Measurements from ENCODE around the gene UVSSA. TPM values are rescaled to one million over a fixed set of nuclear protein-coding genes. Genes with fewer than 3 reads are reported as not detected.

UVSSA gene, protein sequence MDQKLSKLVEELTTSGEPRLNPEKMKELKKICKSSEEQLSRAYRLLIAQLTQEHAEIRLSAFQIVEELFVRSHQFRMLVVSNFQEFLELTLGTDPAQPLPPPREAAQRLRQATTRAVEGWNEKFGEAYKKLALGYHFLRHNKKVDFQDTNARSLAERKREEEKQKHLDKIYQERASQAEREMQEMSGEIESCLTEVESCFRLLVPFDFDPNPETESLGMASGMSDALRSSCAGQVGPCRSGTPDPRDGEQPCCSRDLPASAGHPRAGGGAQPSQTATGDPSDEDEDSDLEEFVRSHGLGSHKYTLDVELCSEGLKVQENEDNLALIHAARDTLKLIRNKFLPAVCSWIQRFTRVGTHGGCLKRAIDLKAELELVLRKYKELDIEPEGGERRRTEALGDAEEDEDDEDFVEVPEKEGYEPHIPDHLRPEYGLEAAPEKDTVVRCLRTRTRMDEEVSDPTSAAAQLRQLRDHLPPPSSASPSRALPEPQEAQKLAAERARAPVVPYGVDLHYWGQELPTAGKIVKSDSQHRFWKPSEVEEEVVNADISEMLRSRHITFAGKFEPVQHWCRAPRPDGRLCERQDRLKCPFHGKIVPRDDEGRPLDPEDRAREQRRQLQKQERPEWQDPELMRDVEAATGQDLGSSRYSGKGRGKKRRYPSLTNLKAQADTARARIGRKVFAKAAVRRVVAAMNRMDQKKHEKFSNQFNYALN
- 1.7 and 3.6 TPM in 2 replicates for total RNA-seq

DNA sequence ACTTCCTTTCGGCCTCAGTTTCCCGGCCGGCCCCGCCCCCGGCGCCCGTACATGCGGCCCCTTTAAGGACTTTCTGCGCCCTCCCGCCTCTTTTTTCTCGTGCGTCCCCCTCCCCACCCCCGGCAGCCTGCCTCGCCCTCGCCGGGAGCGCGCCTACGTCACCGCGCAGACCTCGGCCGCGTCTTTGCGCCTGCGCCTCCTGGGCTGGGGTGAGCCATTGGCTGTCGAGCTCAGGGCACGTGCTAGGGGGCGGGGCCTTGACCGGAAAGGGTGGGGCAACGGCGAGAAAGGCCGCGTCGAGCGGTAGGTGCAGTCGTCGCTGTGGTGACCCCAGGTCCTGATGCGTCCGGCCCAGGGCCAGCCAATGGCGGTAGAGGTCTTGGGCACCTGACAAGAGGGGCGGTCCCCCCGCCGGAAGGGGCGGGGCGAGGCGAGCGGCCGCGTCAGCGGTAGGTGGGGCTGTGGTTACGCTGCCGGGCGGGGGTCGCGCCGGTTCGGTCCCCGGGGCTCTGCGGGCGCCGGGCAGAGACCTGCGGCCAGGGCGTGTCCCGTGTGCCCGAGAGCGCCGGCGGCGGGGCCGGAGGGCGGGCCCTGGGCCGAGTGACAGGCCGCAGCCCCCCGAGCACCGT is at the start of gene UVSSA:
Gene UVSSA, plus strand, starts transcription at position 428 of the 629 bp plus-strand sequence. CDS start 884 bp downstream, outside the sequence.
- DNase-seq (ENCODE audit: low read depth in 2 of 2) = peak; percentile 100

DNA sequence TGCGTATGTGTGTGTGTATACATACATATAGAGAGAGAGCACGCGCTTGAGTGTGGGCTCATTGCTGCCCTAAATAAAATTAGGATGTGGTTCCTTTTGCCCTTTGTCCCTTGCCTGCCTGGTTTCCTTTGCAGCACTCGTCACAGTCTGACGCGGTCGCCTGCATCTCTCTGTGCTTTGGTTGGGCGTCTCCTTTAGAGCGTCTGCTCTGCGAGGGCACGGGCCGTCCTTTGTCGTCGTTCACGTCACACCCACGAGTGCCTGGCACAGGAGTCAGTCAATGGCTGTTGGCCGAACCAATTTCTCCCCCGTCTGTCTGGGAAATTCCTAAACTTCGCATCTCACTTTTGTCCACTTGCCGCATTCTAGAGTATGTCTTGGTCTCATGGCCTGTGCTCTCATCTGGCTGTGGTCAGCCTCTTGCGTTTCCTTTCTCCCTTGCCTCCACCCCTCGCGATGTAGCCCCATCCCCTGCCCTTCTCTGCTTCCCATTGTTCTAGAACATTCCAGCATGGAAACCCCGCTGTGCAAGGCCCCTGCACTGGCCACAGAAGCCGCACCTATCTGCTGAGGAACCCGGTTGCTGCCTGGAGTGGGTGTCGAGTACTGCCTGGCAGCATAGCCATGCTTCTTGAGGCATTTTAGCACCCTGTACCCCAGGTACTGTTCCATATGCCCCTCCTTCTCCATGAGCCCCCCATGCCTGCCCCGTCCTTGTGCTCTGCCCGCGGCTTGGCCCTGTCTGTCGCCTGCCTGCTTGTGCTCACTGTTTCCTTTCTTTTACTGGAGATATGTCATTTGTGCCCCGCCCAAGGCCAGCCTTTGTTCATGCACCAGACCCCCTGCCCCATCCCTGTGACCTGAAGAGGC is 49.3 kb upstream of the UVSSA start:
- no peak for DNase-seq (ENCODE audit: low read depth in 2 of 2)

DNA sequence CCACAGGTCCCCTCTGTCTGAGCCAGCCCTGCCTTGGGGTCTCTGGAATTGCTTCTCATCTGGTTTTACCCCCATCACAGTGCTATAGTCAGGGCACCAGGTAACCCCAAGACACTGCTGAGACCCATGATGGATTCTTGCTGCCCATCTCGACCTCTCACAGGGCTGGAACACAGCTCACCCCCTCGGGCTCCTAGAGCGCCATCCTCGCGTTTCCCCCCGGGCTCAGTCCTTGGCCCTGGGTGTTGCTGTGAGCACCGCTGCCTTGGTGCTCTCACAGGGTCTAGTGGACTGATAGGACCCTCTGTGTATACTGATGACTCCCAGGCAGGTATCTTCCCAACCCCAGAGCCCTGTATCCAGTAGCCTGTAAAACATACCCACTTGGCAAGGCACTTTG is 48.5 kb upstream of the UVSSA start:
- no peak for DNase-seq (ENCODE audit: low read depth in 2 of 2)

DNA sequence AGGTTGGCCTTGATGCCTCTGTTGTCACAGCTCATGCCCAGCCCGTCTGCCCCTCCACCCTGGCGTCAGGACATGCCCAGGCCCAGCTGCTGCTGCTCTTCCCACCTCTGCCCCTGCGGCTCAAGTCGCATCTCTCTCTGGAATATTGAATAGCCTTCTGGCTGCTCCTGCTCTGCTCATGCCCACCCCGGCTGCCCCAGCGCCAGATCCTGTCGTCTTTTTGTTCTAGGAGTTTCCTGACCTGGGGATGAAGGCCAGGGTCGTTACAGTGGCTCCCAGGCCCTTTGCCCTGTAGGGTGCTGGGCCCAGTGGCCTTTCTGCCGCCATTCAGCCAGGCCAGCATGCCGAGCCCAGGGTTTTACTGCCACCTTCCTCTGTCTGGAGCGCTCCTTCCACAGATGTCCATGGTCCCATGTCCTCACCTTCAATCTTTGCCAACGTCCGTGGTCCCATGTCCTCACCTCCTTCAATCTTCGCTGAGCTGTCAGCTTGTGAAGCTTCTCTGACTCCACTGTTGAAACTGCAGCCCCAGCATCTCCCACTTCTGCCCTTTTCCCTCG is 47.6 kb upstream of the UVSSA start:
- no peak for DNase-seq (ENCODE audit: low read depth in 2 of 2)

DNA sequence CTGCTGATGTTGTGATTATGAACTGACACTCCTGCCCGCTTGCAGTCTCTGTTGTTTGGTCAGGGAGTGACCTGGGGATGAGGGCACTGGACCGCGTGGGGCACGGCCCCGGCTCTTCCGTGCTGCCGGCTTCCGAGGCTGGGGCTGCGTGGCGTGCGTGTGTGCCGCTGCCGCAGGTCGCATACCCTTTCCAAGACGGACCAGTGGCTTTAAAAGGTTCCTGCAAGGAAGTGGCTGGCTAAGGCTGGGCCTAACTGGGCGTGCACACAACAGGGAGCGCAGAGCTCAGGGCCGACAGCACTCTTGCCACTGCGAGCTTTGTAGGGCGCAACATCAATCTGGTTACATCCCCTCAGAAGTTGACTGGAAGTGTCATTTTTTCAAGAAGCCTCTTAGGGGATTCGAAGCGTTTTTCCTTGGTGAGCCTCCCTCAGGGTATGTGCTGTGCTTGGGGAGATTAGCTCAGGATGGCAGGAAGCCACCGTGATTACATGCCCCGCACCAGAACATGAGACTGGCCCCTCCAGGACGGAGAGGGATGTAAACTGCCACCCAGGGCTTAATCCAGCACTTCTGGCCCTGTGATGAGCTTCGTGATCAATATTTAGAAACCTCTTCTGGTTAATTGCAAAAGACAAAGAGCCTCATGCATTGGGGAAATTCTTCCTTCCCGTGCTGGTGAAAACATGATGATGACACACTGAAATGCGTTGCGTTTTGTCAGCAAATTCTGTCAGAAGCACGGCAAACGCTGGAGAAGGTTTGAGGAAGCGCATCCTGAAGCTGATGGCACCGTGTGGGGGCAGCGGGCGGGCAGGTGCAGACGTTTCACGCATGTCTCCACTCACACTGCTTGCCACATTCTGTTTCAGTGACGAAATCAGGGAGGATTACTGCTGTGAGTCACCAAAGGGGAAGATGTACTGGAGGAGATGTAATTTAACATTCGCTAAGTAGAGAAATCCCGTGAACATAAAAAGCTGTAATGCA is 46.2 kb upstream of the UVSSA start:
- no peak for DNase-seq (ENCODE audit: low read depth in 2 of 2)

DNA sequence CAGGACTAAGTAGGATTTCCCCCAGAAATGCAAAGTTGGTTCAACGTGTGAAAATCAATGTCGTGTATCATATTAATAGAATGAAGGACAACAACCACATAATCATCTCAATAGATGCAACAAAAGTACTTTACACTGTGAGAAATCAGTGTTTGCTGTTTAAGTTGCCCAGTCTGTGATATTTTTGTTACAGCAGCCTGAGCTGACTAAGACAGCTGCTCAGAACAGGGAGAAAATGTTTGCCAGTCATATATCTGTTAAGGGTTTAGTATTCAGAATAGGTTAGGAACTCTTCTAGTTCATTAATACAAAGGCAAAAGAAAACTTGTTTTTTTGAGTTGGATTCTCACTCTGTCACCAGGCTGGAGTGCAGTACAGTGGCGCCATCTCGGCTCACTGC is 44.8 kb upstream of the UVSSA start:
- no peak for DNase-seq (ENCODE audit: low read depth in 2 of 2)

DNA sequence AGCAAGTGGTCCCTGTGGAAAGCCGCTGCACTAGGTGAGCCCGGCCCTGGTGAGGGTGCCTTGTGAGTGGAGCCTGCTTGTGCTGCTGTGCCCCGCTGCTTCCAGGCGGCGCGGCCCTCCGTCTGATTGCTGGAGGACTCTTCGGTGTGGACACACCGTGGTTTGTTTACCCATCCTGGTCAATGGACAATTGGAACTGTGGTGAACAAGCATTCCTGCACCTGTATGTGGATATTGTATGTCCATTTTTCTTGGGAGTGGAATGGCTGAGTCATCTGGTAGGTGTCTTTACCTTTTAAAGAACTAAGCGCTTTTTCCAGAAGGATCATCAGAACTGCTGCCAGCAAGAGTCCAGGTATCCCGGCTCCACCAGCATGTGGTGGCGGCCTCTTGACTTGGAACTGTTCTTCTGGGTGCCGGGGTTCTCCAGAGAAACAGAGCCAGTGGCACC is 41.7 kb upstream of the UVSSA start:
- no peak for DNase-seq (ENCODE audit: low read depth in 2 of 2)

DNA sequence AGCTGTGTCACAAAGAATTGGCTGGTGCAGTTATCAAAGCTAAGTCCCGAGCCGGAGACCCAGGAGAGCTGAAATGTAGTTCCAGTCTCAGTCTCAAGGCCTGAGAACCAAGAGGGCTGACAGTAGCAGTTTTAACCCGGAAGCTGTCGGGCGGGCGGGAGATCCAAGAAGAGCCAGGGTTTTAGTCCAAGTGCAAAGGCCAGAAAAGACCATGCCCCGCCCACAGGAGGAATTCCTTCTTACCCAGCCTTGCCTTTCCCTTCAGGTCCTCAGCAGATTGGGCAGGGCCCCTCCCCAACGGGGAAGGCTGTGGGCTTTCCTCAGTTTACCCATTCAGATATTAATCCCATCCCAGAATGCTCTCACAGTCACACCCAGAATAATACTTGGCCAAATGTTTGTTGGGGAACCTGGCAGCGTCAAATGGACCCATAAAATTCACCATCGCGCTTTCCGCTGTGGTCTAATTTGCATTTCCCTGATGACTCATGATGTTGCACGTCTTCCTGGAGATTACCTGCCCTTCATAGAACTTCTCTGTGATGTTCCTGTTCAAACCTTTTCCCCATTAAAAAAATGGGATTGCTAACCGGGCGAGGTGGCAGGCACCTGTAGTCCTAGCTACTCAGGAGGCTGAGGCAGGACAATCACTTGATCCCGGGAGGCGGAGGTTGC is 41.1 kb upstream of the UVSSA start:
- DNase-seq (ENCODE audit: low read depth in 2 of 2) = no peak

DNA sequence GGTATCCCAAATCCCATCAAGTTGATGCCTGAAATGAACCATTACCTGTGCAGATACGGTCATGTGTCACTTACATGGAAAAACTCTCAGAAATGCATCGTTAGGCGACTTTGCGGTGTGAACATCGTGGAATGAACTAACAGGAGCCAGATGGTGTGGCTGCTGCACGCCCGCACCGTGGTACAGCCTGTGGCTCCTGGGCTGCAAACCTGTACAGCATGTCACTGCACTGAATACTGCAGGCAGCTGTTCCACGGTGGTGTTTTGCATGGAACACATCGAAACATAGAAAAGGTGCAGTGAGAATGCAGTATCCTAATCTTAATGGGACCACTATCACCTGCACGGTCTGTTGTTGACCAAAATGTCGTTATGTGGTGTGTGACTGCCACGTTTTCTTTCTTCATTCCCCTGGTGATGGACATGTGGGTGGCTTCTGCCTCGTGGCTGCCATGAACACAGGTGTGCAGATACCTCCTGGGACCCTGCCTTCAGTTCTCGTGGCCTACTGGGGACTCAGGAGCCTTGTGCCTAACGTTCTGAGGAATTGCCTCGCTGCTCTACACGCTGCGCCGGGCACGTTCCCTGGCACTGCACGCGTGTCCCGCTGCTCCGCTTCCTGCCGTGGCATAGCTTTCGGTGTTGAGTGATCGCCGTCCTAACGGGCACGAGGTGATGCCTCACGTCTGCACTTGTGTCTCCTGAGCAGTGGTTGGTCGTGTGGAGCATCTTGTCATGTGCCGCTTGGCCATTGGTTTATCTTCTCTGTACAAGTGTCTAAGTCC is 38.9 kb upstream of the UVSSA start:
- no peak for DNase-seq (ENCODE audit: low read depth in 2 of 2)

DNA sequence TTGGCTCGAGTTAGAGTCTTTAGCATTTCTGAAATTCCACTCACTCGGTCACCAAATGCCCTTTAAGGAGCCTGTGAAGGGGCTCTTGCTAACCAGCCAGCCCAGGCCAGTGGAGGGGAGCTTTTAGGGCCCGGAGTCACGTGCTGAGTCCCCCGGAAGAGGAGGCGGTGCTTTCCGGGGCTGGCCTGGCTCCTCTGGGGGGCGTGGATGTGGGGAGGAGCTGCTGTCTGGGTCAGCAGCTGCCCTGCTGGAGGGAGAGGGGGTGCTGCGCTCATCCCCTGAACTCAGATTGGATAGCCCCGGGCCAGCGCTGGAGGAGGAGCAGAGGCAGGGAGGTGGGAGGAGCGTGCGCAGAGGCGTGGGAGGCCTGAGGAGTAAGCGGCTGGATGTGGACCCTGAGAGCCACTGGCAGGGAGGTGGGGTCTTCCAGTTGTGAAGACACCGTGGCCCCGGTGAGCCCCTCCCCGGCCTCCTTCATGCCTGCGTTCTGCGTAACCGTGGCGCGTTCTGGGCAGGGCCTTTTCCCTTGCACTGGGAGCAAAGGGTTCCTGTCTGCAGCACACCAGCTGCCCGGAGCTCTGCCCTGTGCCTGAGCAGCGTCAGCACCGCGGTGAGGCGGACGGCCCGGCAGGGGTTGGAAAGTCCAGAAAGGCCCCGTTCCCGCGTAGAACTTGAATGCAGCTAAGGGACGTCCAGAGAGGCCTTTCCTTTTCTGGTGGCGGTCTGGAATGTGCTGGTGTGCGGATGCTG is 37.6 kb upstream of the UVSSA start:
- DNase-seq (ENCODE audit: low read depth in 2 of 2) = peak; percentile 52 to 85

DNA sequence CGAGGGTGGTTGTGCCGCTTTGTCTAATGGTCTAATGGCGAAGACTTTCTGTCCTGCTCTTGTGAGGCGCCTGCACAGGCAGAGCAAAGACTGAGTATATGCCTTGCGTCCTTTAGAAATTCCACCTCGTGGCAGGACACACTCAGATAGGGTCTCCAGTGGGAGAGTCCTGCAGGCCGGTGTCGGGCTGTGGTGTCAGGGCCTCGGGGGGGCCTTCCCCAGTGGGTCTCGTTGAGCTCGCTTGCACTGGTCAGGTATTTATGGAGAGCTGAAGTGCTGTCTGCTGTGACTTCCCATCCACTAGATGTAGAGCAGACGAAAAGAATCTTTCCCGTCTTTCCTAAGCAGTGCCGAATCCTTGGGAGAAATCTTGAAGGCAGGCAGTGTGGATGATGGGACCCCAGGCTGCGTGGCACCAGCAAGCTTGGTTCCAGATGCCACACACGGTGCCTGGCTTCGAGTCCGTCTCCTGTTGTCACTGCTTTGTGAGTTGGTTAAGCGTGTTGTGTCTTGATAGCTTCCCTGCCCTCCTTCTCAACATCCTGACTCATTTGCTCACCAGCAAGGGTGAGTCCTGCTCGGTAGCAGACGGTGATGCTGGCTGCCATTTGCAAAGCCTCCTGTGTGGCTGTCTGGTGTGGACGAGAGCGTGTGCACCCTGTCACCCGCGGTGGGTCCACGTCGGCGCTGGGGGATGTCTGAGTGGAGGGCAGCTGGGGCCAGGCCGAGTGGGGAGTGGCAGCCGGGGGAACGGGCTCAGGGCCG is 36.8 kb upstream of the UVSSA start:
- DNase-seq (ENCODE audit: low read depth in 2 of 2) = no peak

DNA sequence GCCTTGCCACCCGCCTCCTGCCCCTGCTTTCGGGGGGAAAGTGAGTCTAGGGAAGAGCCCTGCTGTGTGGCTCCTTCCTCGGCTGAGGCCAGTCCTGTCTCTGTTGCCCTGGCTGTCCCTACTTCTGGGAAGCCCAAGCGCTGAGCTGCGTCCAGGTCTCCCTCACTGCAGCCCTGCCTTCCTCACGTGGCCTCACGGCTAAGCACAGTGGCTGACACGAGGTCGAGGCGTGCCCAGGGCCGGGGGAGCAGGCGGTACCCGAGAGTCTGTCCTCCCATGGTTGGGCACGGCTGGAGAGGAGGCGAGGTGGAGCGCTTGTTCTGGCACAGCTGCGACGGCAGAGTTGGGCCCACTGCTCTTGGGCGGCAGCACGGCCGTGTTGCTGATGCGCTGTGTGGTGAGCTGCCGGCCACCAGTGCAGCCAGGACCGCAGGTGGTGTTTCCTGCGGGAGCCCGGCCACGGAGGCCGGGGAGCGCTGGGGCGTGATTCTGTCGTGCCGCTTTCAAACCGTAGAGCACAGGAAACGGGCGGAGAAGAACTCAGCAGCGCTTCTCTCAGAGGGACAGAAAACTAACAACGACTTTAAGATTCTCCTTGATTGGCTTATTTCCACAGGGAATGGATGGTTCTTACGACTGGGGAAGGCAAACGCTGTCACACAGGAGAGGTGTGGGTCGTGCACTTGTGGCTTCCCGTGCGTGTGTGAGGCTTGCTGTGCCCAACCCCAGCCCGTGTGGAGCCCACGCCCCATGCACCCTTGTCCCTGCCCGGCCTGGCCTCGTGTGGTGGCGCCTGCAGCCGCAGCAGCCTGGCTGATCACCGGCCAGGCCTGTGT is 36.0 kb upstream of the UVSSA start:
- peak in 1 of 2 donors; percentile 27 for DNase-seq (ENCODE audit: low read depth in 2 of 2)

DNA sequence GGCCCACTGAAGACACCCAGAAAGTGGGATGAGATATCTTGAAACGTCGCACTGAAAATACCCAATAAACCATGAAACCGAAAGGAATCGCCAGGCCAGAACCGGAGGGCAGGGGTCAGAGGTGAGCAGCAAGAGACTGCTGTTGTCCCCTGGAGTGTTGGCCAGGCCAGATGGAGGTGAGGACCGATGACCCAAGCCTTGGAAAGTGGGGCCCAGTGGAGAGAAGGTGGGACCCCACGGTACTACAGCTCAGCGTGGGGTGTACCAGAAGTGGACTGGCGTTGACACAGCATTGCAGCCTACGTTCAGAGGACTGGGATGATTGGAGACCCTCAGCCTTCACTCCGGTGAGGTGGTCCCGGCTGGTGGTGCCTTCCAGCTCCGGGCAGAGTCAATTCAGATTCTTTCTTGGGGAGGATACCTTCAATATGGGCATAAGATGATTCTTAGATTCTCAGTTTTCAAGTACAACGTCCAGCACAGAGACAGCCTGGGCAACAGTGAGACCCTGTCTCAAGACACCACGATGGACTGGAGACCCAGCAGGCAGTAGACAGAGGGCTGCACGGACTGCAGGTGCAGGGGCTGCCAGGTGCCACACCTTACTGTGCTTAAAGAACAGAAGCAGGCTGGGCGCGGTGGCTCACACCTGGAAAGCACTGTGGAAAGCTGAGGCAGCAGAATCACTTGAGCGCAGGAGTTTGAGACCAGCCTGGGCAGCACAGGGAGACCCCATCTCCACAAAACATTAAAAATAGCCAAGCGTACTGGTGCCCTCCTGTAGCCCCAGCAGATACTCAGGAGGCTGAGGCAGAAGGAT is 34.0 kb upstream of the UVSSA start:
- DNase-seq (ENCODE audit: low read depth in 2 of 2) = no peak

DNA sequence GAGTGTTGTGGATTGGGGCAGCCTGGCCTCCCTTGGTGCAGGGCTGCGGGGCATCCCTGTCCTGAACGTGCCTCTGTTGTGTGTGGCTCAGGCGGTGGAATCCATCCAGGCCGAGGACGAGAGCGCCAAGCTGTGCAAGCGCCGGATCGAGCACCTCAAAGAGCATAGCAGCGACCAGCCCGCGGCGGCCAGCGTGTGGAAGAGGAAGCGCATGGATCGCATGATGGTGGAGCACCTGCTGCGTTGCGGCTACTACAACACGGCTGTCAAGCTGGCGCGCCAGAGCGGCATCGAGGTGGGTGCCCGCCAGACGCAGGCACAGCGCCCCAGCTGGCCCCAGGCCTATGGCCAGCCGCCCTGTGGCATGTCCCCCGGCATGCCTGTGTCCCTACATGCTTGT is 31.7 kb upstream of the UVSSA start:
- DNase-seq (ENCODE audit: low read depth in 2 of 2) = no peak

DNA sequence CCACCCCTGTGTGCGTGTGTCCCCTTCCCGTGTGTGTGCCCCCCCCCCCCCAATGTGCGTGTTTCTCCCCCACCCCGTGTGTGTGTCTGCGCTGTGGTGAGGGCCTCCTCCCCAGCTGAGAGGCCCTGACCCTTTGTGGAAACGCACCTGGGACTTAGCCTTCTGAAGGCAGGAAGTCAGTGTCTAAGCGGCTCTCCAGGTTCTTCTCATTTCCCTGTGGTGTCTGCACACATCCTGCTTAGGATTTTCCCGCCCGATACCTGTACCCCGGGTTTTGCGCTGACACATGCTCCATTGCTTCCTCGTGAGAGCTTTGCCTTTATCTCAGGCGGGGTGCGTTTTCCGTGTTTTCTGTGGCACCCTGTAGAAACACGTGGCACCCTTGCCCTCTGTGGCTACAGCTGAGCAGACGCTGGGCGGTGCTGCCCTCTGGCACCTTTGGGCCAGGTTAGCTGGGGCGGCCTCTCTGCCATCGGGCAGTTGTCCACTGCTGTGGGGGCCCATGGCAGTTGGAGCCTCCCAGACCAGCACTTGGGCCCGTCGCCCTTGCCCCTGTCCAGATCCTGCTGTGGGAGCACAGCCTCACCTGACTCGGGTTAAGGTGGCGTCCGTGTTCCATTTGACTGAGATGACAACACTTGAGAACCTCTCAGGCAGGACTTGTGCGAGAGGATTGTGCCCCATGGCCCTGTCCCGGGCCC is 31.0 kb upstream of the UVSSA start:
- DNase-seq (ENCODE audit: low read depth in 2 of 2) = no peak

Measured in lung microvascular endothelial cell (primary cell).